Activated CD8-positive, alpha-beta T cell treated with anti-CD3 and anti-CD28 coated beads, Interleukin-2, amount 10 ng/mL, durations not matched to agents 7 days and 5 days (primary cell): ENCODE results near the gene HSD17B13. TPM values are rescaled to one million over a fixed set of nuclear protein-coding genes. Genes with fewer than 3 reads are reported as not detected.

Experiments used
- ATAC-seq: fragments of 150-1000 bp; cut with Tn5 transposase; one replicate; pipeline ENCODE4 v1.10.0; 2021; ENCODE audit warnings: moderate library complexity
- CTCF ChIA-PET: fragments of 350-600 bp; sonication (Branson Sonifier 250); formaldehyde crosslinking; loops from one replicate; lab custom pipeline; 2021; ENCODE audit warnings: antibody characterized with exemption; lab: Charles Lee
- POLR2A ChIA-PET: fragments of 350-600 bp; sonication (Branson Sonifier 250); formaldehyde crosslinking; loops from one replicate; lab custom pipeline; 2021; ENCODE audit warnings: antibody characterized with exemption; lab: Charles Lee
- DNase-seq: peaks from one replicate; pipeline ENCODE4 v3.0.0-alpha.2; 2020
- H3K27ac Mint-ChIP-seq: one replicate; pipeline ENCODE4 v1.8.0; 2021; ENCODE audit warnings: mild to moderate bottlenecking, mixed read lengths
- H3K27me3 Mint-ChIP-seq: one replicate; pipeline ENCODE4 v1.8.0; 2021; ENCODE audit warnings: low read depth, mixed read lengths
- H3K36me3 Mint-ChIP-seq: one replicate; pipeline ENCODE4 v1.8.0; 2021; ENCODE audit warnings: low read depth, mixed read lengths
- H3K4me1 Mint-ChIP-seq: one replicate; pipeline ENCODE4 v1.8.0; 2021; ENCODE audit warnings: low read depth, mixed read lengths
- H3K4me3 Mint-ChIP-seq: one replicate; pipeline ENCODE4 v1.8.0; 2021; ENCODE audit warnings: mild to moderate bottlenecking, mixed read lengths
- H3K9me3 Mint-ChIP-seq: one replicate; pipeline ENCODE4 v1.8.0; 2022; ENCODE audit warnings: mixed read lengths; ENCODE audit not compliant: insufficient read depth
- total RNA-seq, 2 experiments: library from RNA; stranded (reverse); gene quantifications; one replicate each; pipeline ENCODE4 v1.2.3, GENCODE V29; 2021

HSD17B13 gene
- total RNA-seq, result under 1 TPM; 0.16 TPM

- H3K36me3 Mint-ChIP-seq, result no peaks in the 10 kb centered on the region
- H3K27ac Mint-ChIP-seq, result no peak within 1 kb of the TSS
- ChIA-PET CTCF (no interaction called here), POLR2A (no interaction called here)
- no peaks in the 10 kb centered on the region for H3K9me3 Mint-ChIP-seq
- no peak for ATAC-seq
- H3K4me3 Mint-ChIP-seq, result no peak within 1 kb of the TSS
- no peak for DNase-seq
- H3K27me3 Mint-ChIP-seq, result no peaks in the 10 kb centered on the region
- H3K4me1 Mint-ChIP-seq, result no peaks in the 10 kb centered on the region
Observed at GRCh38 chr4:87322754-87323153, at the start of gene HSD17B13. Gene HSD17B13, minus strand, starts transcription at chr4:87322882. Its CDS starts 41 bp downstream, at chr4:87322841.

GRCh38 chr4:87370068-87370467 is 47.4 kb upstream of the HSD17B13 start:
- POLR2A ChIA-PET, result no interaction called here
- peaks cover 41% of the 10 kb centered on the region for H3K36me3 Mint-ChIP-seq
- DNase-seq (no peak), ATAC-seq (no peak)
- H3K9me3 Mint-ChIP-seq, result no peaks in the 10 kb centered on the region
- H3K27me3 Mint-ChIP-seq, result no peaks in the 10 kb centered on the region
- no peaks in the 10 kb centered on the region for H3K4me1 Mint-ChIP-seq
- H3K4me3 Mint-ChIP-seq, result no peak overlapping the region
- CTCF ChIA-PET, result interaction anchor here (1.1 kb wide), 1 partner anchor 80 kb away, joined by 3 read pairs; no protein-coding TSS in a partner anchor
- no peak overlapping the region for H3K27ac Mint-ChIP-seq

GRCh38 chr4:87366521-87367162 is 44.0 kb upstream of the HSD17B13 start:
- Mint-ChIP-seq H3K4me3 (no peak overlapping the region), H3K9me3 (no peaks in the 10 kb centered on the region), H3K36me3 (peaks cover 46% of the 10 kb centered on the region), H3K4me1 (no peaks in the 10 kb centered on the region), H3K27me3 (no peaks in the 10 kb centered on the region), H3K27ac (no peak overlapping the region)
- CTCF ChIA-PET, result no interaction called here
- DNase-seq (no peak), ATAC-seq (no peak)
- POLR2A ChIA-PET, result no interaction called here

- H3K4me3 Mint-ChIP-seq, result no peak overlapping the region
- no peaks in the 10 kb centered on the region for H3K4me1 Mint-ChIP-seq
Observed at GRCh38 chr4:87365348-87365747, 42.7 kb upstream of the HSD17B13 start.

GRCh38 chr4:87363552-87363951 is 40.9 kb upstream of the HSD17B13 start:
- Mint-ChIP-seq H3K9me3 (no peaks in the 10 kb centered on the region), H3K27ac (no peak overlapping the region), H3K27me3 (no peaks in the 10 kb centered on the region), H3K4me3 (no peak overlapping the region), H3K36me3 (peaks cover 32% of the 10 kb centered on the region), H3K4me1 (no peaks in the 10 kb centered on the region)
- CTCF ChIA-PET, result interaction anchor here (0.8 to 2.6 kb wide), 4 partner anchors 10 to 128 kb away, joined by 3 to 15 read pairs (median 7); no protein-coding TSS in a partner anchor
- ATAC-seq, result no peak
- POLR2A ChIA-PET, result interaction anchor here (0.6 kb wide), 1 partner anchor 315 kb away, joined by 3 read pairs; no protein-coding TSS in a partner anchor
- DNase-seq, result no peak

More at GRCh38 chr4:87365348-87365747, 42.7 kb upstream of the HSD17B13 start:
- ATAC-seq (no peak), DNase-seq (no peak)
- no peak overlapping the region for H3K27ac Mint-ChIP-seq
- H3K9me3 Mint-ChIP-seq, result no peaks in the 10 kb centered on the region
- POLR2A ChIA-PET, result no interaction called here
- H3K36me3 Mint-ChIP-seq, result peaks cover 39% of the 10 kb centered on the region
- H3K27me3 Mint-ChIP-seq, result no peaks in the 10 kb centered on the region
- CTCF ChIA-PET, result interaction anchor here (2.6 kb wide), 1 partner anchor 11 kb away, joined by 15 read pairs; no protein-coding TSS in a partner anchor

- no peak for ATAC-seq
- Mint-ChIP-seq H3K4me3 (no peak overlapping the region), H3K9me3 (no peaks in the 10 kb centered on the region), H3K27ac (no peak overlapping the region), H3K27me3 (no peaks in the 10 kb centered on the region), H3K4me1 (no peaks in the 10 kb centered on the region), H3K36me3 (peaks cover 20% of the 10 kb centered on the region)
- CTCF ChIA-PET, result no interaction called here
- DNase-seq, result no peak
- POLR2A ChIA-PET, result no interaction called here
Observed at GRCh38 chr4:87360338-87360935, 37.8 kb upstream of the HSD17B13 start.

- H3K4me3 Mint-ChIP-seq, result no peak overlapping the region
- ChIA-PET POLR2A (no interaction called here), CTCF (no interaction called here)
- no peaks in the 10 kb centered on the region for H3K27me3 Mint-ChIP-seq
- DNase-seq (no peak), ATAC-seq (no peak)
- H3K27ac Mint-ChIP-seq, result no peak overlapping the region
- H3K36me3 Mint-ChIP-seq, result peaks cover 20% of the 10 kb centered on the region
- no peaks in the 10 kb centered on the region for H3K4me1 Mint-ChIP-seq
- H3K9me3 Mint-ChIP-seq, result no peaks in the 10 kb centered on the region
Observed at GRCh38 chr4:87359258-87359657, 36.6 kb upstream of the HSD17B13 start.

- ChIA-PET CTCF (interaction anchor here (1.1 kb wide), 1 partner anchor 34 kb away, joined by 3 read pairs; the partner anchor contains the start of gene HSD17B11), POLR2A (no interaction called here)
- Mint-ChIP-seq H3K27ac (no peak overlapping the region), H3K9me3 (no peaks in the 10 kb centered on the region), H3K4me1 (no peaks in the 10 kb centered on the region), H3K27me3 (no peaks in the 10 kb centered on the region), H3K36me3 (peaks cover 16% of the 10 kb centered on the region), H3K4me3 (no peak overlapping the region)
- ATAC-seq, result no peak
- no peak for DNase-seq
Observed at GRCh38 chr4:87356832-87357526, 34.3 kb upstream of the HSD17B13 start.

GRCh38 chr4:87354168-87355102 is 31.8 kb upstream of the HSD17B13 start:
- POLR2A ChIA-PET, result no interaction called here
- DNase-seq (no peak), ATAC-seq (no peak)
- H3K27me3 Mint-ChIP-seq, result no peaks in the 10 kb centered on the region
- no peaks in the 10 kb centered on the region for H3K4me1 Mint-ChIP-seq
- H3K27ac Mint-ChIP-seq, result no peak overlapping the region
- H3K4me3 Mint-ChIP-seq, result no peak overlapping the region
- CTCF ChIA-PET, result interaction anchor here (0.8 to 2.1 kb wide), 10 partner anchors 9 to 494 kb away, joined by 3 to 20 read pairs (median 4); partner anchors contain the start of gene HSD17B11
- peaks cover 16% of the 10 kb centered on the region for H3K36me3 Mint-ChIP-seq
- H3K9me3 Mint-ChIP-seq, result no peaks in the 10 kb centered on the region

- H3K36me3 Mint-ChIP-seq, result peaks cover 16% of the 10 kb centered on the region
- H3K4me3 Mint-ChIP-seq, result no peak overlapping the region
- CTCF ChIA-PET, result interaction anchor here (0.7 to 2.1 kb wide), 11 partner anchors 10 to 495 kb away, joined by 3 to 20 read pairs (median 3); partner anchors contain the start of gene HSD17B11
- H3K9me3 Mint-ChIP-seq, result no peaks in the 10 kb centered on the region
- ATAC-seq (no peak), DNase-seq (peak; percentile 54)
- no peaks in the 10 kb centered on the region for H3K27me3 Mint-ChIP-seq
- no peaks in the 10 kb centered on the region for H3K4me1 Mint-ChIP-seq
- H3K27ac Mint-ChIP-seq, result no peak overlapping the region
- POLR2A ChIA-PET, result interaction anchor here (0.5 to 1.0 kb wide), 2 partner anchors 67 to 297 kb away, joined by 3 read pairs; no protein-coding TSS in a partner anchor
Observed at GRCh38 chr4:87353592-87353991, 30.9 kb upstream of the HSD17B13 start.

- no peak for DNase-seq
- CTCF ChIA-PET, result no interaction called here
Observed at GRCh38 chr4:87345139-87345538, 22.5 kb upstream of the HSD17B13 start.

More at GRCh38 chr4:87345139-87345538, 22.5 kb upstream of the HSD17B13 start:
- Mint-ChIP-seq H3K36me3 (peaks cover 30% of the 10 kb centered on the region), H3K4me3 (no peak overlapping the region), H3K4me1 (no peaks in the 10 kb centered on the region), H3K27ac (no peak overlapping the region), H3K9me3 (peaks cover 4% of the 10 kb centered on the region), H3K27me3 (no peaks in the 10 kb centered on the region)
- POLR2A ChIA-PET, result interaction anchor here (0.6 kb wide), 1 partner anchor 339 kb away, joined by 3 read pairs; no protein-coding TSS in a partner anchor
- ATAC-seq, result no peak
